ENCODE results near the gene NAIF1.
A peak's percentile ranks its signal among the peaks of the same experiment; 100 is the strongest.
"Not testable (repeated sequence)": the region's sequence is repeated elsewhere in the genome, so short reads cannot be mapped to it uniquely, and the experiment has no call there.

NAIF1 gene

DNA sequence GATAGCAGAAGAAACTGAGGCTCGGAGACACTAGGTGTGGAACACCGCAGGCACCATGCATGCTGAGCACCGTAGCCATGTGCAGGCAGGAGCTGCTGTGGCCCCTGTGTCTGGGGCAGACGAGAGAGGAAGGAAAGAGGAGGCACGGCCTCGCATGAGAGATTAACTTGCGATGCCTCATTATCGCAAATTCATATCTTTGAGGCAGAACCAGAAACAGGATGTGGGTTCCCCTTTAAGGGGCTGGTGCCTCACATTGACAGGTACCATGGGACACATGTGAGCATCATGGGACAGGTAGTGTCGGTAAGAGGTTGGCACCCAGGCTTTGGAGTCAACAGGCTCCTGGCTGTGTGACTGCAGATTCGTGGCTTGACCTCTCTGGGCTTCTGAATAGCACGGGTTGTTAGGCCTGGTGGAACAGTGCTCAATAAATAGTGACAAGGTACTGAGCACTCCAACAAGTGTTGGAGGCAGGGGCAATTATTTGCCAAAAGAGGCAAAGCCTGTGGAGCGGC is 40.8 kb downstream of the NAIF1 start:
- TF ChIP-seq CTCF (IDR thresholded peaks at IDR 0.05; ENCODE audit: insufficient read depth, missing control alignments), result no peak

DNA sequence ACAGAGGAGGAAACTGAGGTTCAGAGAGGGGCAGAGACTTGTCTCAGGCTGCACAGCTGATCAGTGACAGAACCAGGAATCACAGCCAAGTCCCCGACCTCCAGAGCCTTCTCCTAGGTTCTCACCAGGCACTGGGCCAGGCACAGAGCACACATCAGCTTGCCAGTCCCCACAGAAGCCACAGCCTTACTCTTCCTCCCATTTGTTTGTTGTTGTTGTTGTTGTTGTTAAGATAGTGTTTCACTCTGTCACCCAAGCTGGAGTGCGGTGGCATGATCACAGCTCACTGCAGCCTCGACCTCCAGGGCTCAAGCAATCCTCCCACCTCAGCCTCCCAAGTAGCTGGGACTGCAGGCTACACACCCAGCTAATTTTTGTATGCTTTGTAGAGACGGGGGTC is 41.4 kb downstream of the NAIF1 start:
- FAIRE-seq (no peak), DNase-seq (ENCODE audit: insufficient read length, low spot score) (no peak)
- TF ChIP-seq CTCF (IDR thresholded peaks at IDR 0.05; ENCODE audit: insufficient read depth, missing control alignments), result no peak

More for the DNA sequence above, 40.8 kb downstream of the NAIF1 start:
- DNase-seq (ENCODE audit: insufficient read length, low spot score), result no peak
- FAIRE-seq, result no peak

- DNase-seq (ENCODE audit: insufficient read length, low spot score) (no peak), FAIRE-seq (no peak)
- TF ChIP-seq CTCF (IDR thresholded peaks at IDR 0.05; ENCODE audit: insufficient read depth, missing control alignments), result no peak
Observed at GRCh38 chr9:128024761-128025308, 42.3 kb downstream of the NAIF1 start.

DNA sequence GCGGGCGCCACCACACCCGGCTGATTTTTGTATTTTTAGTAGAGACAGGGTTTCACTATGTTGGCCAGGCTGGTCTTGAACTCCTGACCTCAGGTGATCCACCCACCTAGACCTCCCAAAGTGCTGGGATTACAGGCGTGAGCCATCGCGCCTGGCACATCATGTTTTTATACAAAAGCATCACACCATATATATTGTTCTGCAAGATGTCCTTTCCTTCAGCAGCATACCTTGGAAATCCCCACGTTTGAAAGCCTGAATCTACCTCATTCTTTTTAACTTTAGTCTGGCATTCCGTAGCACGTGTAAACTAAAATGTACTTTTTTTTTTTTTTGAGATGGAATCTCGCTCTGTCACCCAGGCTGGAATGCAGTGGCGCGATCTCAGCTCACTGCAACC is 43.4 kb downstream of the NAIF1 start:
- not testable (repeated sequence) for FAIRE-seq; DNase-seq (ENCODE audit: insufficient read length, low spot score)

- DNase-seq (ENCODE audit: insufficient read length, low spot score), result no peak
- no peak for TF ChIP-seq CTCF (IDR thresholded peaks at IDR 0.05; ENCODE audit: insufficient read depth, missing control alignments)
- FAIRE-seq, result no peak
Observed at GRCh38 chr9:128022886-128023285, 44.2 kb downstream of the NAIF1 start.

DNA sequence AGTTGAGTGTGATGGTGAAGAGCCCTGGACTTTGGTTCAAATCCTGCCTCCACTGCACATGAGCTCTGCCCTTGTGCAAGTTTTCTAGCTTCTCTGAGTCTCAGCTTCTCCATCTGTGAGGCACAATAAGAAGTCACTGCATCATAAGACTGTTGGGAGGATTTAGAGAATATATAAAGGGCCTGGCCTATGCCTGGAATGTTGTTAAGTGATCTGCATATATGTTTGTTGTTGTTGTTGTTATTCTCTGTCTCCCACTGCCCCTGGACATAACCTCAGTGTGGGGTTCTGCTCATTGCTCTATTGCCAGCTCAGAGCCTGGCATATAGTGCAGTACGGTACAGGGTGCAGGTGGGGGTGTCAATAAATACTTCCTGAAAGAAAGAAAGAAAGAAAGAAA is 46.0 kb downstream of the NAIF1 start:
- no peak for FAIRE-seq
- no peak for DNase-seq (ENCODE audit: insufficient read length, low spot score)
- TF ChIP-seq CTCF (IDR thresholded peaks at IDR 0.05; ENCODE audit: insufficient read depth, missing control alignments), result no peak

- FAIRE-seq (no peak), DNase-seq (ENCODE audit: insufficient read length, low spot score) (no peak)
- peak; percentile 5 for TF ChIP-seq CTCF (IDR thresholded peaks at IDR 0.05; ENCODE audit: insufficient read depth, missing control alignments)
Observed at GRCh38 chr9:128020692-128021091, 46.4 kb downstream of the NAIF1 start.

DNA sequence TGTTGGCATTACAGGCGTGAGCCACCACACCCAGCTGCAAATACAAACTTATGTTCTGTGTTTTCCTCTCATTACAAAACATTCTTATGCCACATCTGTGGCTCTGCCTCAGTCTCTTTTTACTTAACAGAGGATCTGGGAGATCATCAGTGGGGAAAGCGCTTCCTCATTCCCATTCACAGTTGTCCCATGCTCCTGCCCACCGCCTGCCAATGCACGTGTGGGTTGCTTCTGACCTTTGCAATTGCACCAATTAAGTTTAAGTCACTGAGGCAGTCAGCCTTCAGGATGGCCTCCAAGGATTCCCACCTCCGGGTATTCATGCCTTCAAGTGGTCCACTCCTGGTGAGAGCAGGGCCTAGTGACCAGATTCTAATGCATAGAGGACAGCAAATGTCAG is 51.4 kb downstream of the NAIF1 start:
- FAIRE-seq, result no peak
- no peak for TF ChIP-seq CTCF (IDR thresholded peaks at IDR 0.05; ENCODE audit: insufficient read depth, missing control alignments)
- DNase-seq (ENCODE audit: insufficient read length, low spot score), result no peak

Measured in D721Med (cell line).